ENCODE results near the gene RAB11FIP3. TPM values are rescaled to one million over a fixed set of nuclear protein-coding genes. Genes with fewer than 3 reads are reported as not detected.

The RAB11FIP3 gene
- total RNA-seq, 1 experiment from 2014 or later, result 37.1 TPM

DNA sequence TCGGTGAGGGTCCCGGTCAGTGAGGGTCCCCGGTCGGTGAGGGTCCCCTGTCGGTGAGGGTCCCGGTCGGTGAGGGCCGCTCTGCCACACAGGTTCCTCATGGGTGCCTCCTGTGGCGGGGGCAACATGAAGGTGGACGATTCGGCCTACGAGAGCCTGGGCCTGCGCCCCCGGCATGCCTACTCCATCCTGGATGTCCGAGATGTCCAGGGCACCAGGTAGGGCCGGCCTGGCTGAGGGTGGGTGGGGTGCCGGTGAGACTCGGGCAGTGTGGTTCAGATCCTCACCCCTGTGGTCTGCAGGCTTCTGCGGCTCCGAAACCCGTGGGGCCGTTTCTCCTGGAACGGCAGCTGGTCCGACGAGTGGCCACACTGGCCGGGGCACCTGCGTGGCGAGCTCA lies 125.8 kb downstream of the RAB11FIP3 start:
- H3K27ac ChIP-seq (ENCODE audit: insufficient read length, low read depth, low read length), result no peak overlapping the region
- no peaks in the 10 kb centered on the region for H3K79me2 ChIP-seq (ENCODE audit: insufficient read depth, low read length)
- no peak overlapping the region for H4K8ac ChIP-seq (replicated peaks; ENCODE audit: insufficient read length, low read depth, low read length)
- no peak overlapping the region for H2AK5ac ChIP-seq (ENCODE audit: insufficient read length, low read length)
- no peak overlapping the region for H3K14ac ChIP-seq (ENCODE audit: insufficient read depth, low read length)
- no peak overlapping the region for H3K56ac ChIP-seq (ENCODE audit: insufficient read length, low read depth, low read length)
- H3K4me2 ChIP-seq (ENCODE audit: insufficient read depth, insufficient read length, low read length), result no peak overlapping the region
- H3K18ac ChIP-seq (ENCODE audit: insufficient read length, low read depth, low read length), result no peak overlapping the region
- no peak overlapping the region for H2BK120ac ChIP-seq (ENCODE audit: low read depth, low read length, poor library complexity, severe bottlenecking)
- no peak overlapping the region for H4K5ac ChIP-seq (ENCODE audit: insufficient read length, low read depth, low read length)
- H3K9me3 ChIP-seq (ENCODE audit: control insufficient read depth, low read depth, low read length), result no peaks in the 10 kb centered on the region
- no peak overlapping the region for H3K4me3 Mint-ChIP-seq
- H3K9ac ChIP-seq (ENCODE audit: extremely low read depth, insufficient read length, low read length), result no peak overlapping the region
- no peaks in the 10 kb centered on the region for H3K79me1 ChIP-seq (ENCODE audit: insufficient read depth, low read depth, low read length, poor library complexity, severe bottlenecking)
- no peak overlapping the region for H2BK12ac ChIP-seq (ENCODE audit: insufficient read length, low read depth, low read length)
- no CpG with 5 or more reads among the region's 28 CpGs for WGBS (ENCODE audit: extremely low coverage, insufficient read length, low lambda C conversion rate)
- H2AFZ ChIP-seq (ENCODE audit: low read length), result no peak overlapping the region
- TF ChIP-seq, protein P1, sequence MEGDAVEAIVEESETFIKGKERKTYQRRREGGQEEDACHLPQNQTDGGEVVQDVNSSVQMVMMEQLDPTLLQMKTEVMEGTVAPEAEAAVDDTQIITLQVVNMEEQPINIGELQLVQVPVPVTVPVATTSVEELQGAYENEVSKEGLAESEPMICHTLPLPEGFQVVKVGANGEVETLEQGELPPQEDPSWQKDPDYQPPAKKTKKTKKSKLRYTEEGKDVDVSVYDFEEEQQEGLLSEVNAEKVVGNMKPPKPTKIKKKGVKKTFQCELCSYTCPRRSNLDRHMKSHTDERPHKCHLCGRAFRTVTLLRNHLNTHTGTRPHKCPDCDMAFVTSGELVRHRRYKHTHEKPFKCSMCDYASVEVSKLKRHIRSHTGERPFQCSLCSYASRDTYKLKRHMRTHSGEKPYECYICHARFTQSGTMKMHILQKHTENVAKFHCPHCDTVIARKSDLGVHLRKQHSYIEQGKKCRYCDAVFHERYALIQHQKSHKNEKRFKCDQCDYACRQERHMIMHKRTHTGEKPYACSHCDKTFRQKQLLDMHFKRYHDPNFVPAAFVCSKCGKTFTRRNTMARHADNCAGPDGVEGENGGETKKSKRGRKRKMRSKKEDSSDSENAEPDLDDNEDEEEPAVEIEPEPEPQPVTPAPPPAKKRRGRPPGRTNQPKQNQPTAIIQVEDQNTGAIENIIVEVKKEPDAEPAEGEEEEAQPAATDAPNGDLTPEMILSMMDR (conservative IDR thresholded peaks at IDR 0.05), result no peak
- H2BK15ac ChIP-seq (ENCODE audit: low read depth, low read length), result no peak overlapping the region
- H4K91ac ChIP-seq (ENCODE audit: insufficient read length, low read depth, low read length), result no peak overlapping the region
- no peak overlapping the region for H3T11ph ChIP-seq (ENCODE audit: low read length)
- H3K23me2 ChIP-seq (ENCODE audit: insufficient read length, low read depth, low read length, poor library complexity, severe bottlenecking), result no peaks in the 10 kb centered on the region
- DNase-seq, result no peak
- H3K27me3 ChIP-seq (ENCODE audit: insufficient read depth, low read length), result no peaks in the 10 kb centered on the region
- H3K9me3 Mint-ChIP-seq, result no peaks in the 10 kb centered on the region
- H3K23ac ChIP-seq (ENCODE audit: insufficient read length, low read depth, low read length), result no peak overlapping the region
- no peak overlapping the region for H3K4ac ChIP-seq (ENCODE audit: low read depth, low read length)
- no peaks in the 10 kb centered on the region for H3K4me1 ChIP-seq (ENCODE audit: insufficient read depth, low read length)
- H4K20me1 ChIP-seq (ENCODE audit: control insufficient read depth, insufficient read depth, insufficient read length), result no peaks in the 10 kb centered on the region
- H3K4me1 Mint-ChIP-seq, result no peaks in the 10 kb centered on the region
- no peaks in the 10 kb centered on the region for H3K27me3 Mint-ChIP-seq (ENCODE audit: low read depth)
- H2BK20ac ChIP-seq (ENCODE audit: low read depth, low read length, poor library complexity, severe bottlenecking), result no peak overlapping the region
- H3K27ac Mint-ChIP-seq, result no peak overlapping the region
- peaks cover 0 to 8% (median 2%) of the 10 kb centered on the region in 3 experiments; a peak in 2 of 7 replicates for H3K36me3 Mint-ChIP-seq (ENCODE audit: insufficient read depth in 1 of 3, low read depth in 3 of 3)
- no peak overlapping the region for H2BK5ac ChIP-seq (ENCODE audit: insufficient read length, low read length)
